OCI-LY3 (cell line): ENCODE data around the gene GIPC1.
A peak's percentile ranks its signal among the peaks of the same experiment; 100 is the strongest.

Experiments
- EZH2phosphoT487 ChIP-seq: fragments of 200-600 bp; shearing (Covaris generic); IDR thresholded peaks from 2 replicates; pipeline ENCODE4 v1.6.1; 2018; ENCODE audit warnings: antibody characterized with exemption, mixed run types, low read depth
- TF ChIP-seq, protein P1 (sequence below): fragments of 200-600, 300-600 bp; sonication (generic); IDR thresholded peaks from 2 replicates; pipeline ENCODE4 v1.5.1; 2014; ENCODE audit warnings: antibody characterized with exemption, low read length, low read depth

- TF ChIP-seq, protein P1, sequence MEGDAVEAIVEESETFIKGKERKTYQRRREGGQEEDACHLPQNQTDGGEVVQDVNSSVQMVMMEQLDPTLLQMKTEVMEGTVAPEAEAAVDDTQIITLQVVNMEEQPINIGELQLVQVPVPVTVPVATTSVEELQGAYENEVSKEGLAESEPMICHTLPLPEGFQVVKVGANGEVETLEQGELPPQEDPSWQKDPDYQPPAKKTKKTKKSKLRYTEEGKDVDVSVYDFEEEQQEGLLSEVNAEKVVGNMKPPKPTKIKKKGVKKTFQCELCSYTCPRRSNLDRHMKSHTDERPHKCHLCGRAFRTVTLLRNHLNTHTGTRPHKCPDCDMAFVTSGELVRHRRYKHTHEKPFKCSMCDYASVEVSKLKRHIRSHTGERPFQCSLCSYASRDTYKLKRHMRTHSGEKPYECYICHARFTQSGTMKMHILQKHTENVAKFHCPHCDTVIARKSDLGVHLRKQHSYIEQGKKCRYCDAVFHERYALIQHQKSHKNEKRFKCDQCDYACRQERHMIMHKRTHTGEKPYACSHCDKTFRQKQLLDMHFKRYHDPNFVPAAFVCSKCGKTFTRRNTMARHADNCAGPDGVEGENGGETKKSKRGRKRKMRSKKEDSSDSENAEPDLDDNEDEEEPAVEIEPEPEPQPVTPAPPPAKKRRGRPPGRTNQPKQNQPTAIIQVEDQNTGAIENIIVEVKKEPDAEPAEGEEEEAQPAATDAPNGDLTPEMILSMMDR = peak; percentile 28
- no peak for TF ChIP-seq EZH2phosphoT487
Measured at GRCh38 chr19:14475251-14476073, 20.5 kb downstream of the GIPC1 start, which contains the start of gene PTGER1.
